ENCODE results near the gene CRYBG1. TPM values are rescaled to one million over a fixed set of nuclear protein-coding genes. Genes with fewer than 3 reads are reported as not detected.

The CRYBG1 gene
- total and polyA plus RNA-seq, 4 donors: 0.41 to 12.7 (median 5.8) TPM

DNA sequence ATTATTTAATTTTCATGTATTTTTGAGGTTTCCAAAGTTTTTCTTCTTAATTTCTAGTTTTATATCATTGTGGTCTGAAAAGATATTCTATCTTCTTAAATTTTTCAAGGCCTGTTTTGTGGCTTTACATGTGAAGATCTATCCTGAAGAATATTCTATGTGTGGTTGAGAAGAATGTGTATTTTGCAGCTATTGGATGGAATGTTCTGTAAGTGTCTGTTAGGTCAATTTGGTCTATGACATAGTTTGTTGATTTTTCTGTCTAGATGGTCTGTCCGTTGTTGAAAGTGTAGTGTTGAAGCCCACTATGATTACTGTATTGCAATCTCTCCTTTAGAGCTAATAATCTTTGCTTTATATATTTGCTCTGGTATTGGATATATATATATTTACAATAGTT is 125.7 kb downstream of the CRYBG1 start:
- Histone ChIP-seq H3K27me3 (ENCODE audit: control insufficient read depth in 1 of 2, insufficient read depth in 2 of 2, low read length in 1 of 2) (no peaks in the 10 kb centered on the region), H3K9me3 (ENCODE audit: control insufficient read depth, low read length) (no peaks in the 10 kb centered on the region), H3K4me3 (ENCODE audit: low read length in 2 of 2) (no peak overlapping the region), H3K4me1 (ENCODE audit: control insufficient read depth in 1 of 2, insufficient read depth in 2 of 2, low read length in 2 of 2) (no peaks in the 10 kb centered on the region), H3K36me3 (ENCODE audit: control insufficient read depth in 1 of 2, insufficient read depth in 2 of 2, low read length in 1 of 2) (no peaks in the 10 kb centered on the region), H3K27ac (ENCODE audit: low read depth in 1 of 2, low read length in 2 of 2) (no peak overlapping the region)
- intact Hi-C loops (cut with DNase I): no loop called here
- 37 to 48% methylated on average over 1 of the region's 1 CpG for WGBS, 2 donors
- DNase-seq: no peak
- no peak for ATAC-seq (ENCODE audit: low FRiP score)

DNA sequence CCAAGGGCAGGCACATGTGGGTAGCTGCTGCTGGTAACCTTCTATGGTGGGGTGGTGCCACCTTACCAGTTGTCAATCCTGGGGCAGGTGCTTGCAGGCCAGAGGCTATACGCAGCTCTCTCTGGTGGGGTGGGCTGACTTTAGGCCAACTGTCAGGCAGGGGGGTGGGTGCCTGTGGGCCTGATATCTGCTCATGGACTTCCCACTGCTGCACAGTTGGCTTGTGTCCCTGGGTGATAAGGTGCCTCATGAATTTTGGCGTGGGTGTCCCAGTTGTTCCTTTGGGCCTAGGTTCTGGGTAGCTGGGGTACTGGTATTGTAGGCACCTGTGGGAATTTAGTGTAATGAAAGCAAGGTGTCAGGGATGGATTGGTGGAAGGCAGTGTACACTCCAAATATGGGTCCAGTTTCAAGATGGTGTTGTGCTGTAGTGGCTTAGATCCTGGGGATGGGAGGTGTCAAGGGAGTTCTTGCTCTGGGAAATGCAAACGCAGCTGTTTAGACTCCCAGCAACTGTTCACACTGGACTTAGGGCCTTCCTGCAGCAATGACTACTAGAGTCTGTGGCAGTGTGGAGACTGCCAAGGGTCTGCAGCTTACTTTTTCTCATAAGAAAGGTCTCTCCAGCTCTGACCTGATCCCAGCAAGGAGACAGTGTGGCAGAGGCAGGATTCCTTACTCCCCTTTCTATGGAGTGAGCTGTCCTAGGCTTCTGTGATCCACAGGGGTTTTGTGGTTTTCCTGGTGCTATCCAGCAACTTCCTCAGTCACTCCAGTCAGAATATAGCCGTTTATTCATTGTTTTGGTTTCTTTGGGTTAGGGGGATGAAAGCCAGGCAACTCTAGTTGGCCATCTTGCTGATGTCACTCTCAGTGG is 128.2 kb downstream of the CRYBG1 start:
- Histone ChIP-seq H3K4me1 (ENCODE audit: control insufficient read depth in 1 of 2, insufficient read depth in 2 of 2, low read length in 2 of 2) (no peaks in the 10 kb centered on the region), H3K9me3 (ENCODE audit: control insufficient read depth, low read length) (no peaks in the 10 kb centered on the region), H3K36me3 (ENCODE audit: control insufficient read depth in 1 of 2, insufficient read depth in 2 of 2, low read length in 1 of 2) (no peaks in the 10 kb centered on the region), H3K27me3 (ENCODE audit: control insufficient read depth in 1 of 2, insufficient read depth in 2 of 2, low read length in 1 of 2) (no peaks in the 10 kb centered on the region), H3K4me3 (ENCODE audit: low read length in 2 of 2) (no peak overlapping the region), H3K27ac (ENCODE audit: low read depth in 1 of 2, low read length in 2 of 2) (no peak overlapping the region)
- ATAC-seq (ENCODE audit: low FRiP score) (no peak), DNase-seq (no peak)
- WGBS, 2 donors: 49 to 64% methylated on average over 4 of the region's 4 CpGs
- intact Hi-C loops (cut with DNase I): no loop called here

DNA sequence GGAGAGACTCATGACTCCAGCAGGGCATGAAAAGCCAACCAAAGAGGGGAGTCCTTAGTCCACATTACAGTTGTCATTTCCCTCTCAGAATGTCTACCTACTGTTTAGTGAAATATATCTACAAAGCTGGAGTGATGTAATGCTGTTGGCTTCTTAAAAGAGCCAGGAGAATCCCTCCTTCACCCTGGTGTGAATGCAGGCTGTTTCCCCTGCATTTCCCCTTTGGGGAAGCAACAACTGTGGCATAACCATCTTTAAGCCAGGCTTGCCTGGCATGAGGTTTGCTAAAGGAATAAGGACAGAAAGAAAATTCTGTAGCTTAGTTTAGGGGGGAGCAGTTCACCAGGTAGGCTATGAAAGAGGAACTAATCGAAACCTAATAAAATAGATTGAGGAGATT is 129.5 kb downstream of the CRYBG1 start:
- WGBS, 2 donors: 76 to 86% methylated on average over 1 of the region's 1 CpG
- no peaks in the 10 kb centered on the region for H3K36me3 ChIP-seq (ENCODE audit: control insufficient read depth in 1 of 2, insufficient read depth in 2 of 2, low read length in 1 of 2)
- no peaks in the 10 kb centered on the region for H3K9me3 ChIP-seq (ENCODE audit: control insufficient read depth, low read length)
- intact Hi-C loops (cut with DNase I): no loop called here
- ATAC-seq (ENCODE audit: low FRiP score) (no peak), DNase-seq (no peak)
- no peaks in the 10 kb centered on the region for H3K27me3 ChIP-seq (ENCODE audit: control insufficient read depth in 1 of 2, insufficient read depth in 2 of 2, low read length in 1 of 2)
- H3K4me3 ChIP-seq (ENCODE audit: low read length in 2 of 2): no peak overlapping the region
- H3K27ac ChIP-seq (ENCODE audit: low read depth in 1 of 2, low read length in 2 of 2): no peak overlapping the region
- H3K4me1 ChIP-seq (ENCODE audit: control insufficient read depth in 1 of 2, insufficient read depth in 2 of 2, low read length in 2 of 2): no peaks in the 10 kb centered on the region

DNA sequence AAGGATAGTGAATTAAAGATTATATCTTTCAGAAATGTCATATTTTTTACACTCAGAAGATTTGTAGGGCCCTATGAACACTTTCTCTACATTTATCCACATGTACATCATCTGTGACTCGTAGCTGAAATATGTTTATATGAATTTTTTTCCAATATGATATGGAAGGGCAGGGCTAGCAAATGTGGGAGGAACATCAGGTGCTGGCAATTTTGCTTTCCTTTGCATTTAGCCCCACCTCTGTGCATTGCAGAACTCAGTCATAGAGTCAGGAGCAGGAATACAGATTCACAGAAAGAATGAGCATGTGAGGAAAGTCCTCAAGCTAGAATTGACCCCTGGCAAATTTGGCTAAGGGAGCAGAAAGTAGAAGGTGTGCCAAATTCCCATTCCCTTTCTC is 129.9 kb downstream of the CRYBG1 start:
- H3K9me3 ChIP-seq (ENCODE audit: control insufficient read depth, low read length): no peaks in the 10 kb centered on the region
- no peaks in the 10 kb centered on the region for H3K27me3 ChIP-seq (ENCODE audit: control insufficient read depth in 1 of 2, insufficient read depth in 2 of 2, low read length in 1 of 2)
- H3K4me1 ChIP-seq (ENCODE audit: control insufficient read depth in 1 of 2, insufficient read depth in 2 of 2, low read length in 2 of 2): no peaks in the 10 kb centered on the region
- 43% methylated on average over 1 of the region's 1 CpG for WGBS, 2 donors
- H3K27ac ChIP-seq (ENCODE audit: low read depth in 1 of 2, low read length in 2 of 2): no peak overlapping the region
- DNase-seq (no peak), ATAC-seq (ENCODE audit: low FRiP score) (no peak)
- H3K4me3 ChIP-seq (ENCODE audit: low read length in 2 of 2): no peak overlapping the region
- intact Hi-C loops (cut with DNase I): no loop called here
- H3K36me3 ChIP-seq (ENCODE audit: control insufficient read depth in 1 of 2, insufficient read depth in 2 of 2, low read length in 1 of 2): no peaks in the 10 kb centered on the region

DNA sequence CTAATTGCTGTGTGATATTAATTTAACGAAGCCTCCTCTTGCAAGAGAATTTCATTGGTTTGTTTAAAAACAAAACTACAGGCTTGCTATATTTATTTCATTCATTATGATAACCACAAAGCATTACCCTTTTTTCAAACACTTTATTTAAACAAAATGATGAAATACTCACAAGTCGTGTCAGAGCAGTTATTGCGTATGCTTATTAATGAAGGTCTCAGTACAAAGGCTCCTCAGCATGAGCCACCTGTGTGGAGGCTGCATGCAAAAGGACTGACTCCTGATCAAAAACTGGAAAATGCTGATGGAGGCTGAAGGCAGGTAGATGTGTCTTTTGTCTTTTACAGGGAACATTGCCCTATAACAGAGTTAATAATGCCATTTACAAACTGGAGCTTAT is 130.5 kb downstream of the CRYBG1 start:
- no peaks in the 10 kb centered on the region for H3K36me3 ChIP-seq (ENCODE audit: control insufficient read depth in 1 of 2, insufficient read depth in 2 of 2, low read length in 1 of 2)
- ATAC-seq (ENCODE audit: low FRiP score) (no peak), DNase-seq (no peak)
- H3K4me1 ChIP-seq (ENCODE audit: control insufficient read depth in 1 of 2, insufficient read depth in 2 of 2, low read length in 2 of 2): no peaks in the 10 kb centered on the region
- no peak overlapping the region for H3K4me3 ChIP-seq (ENCODE audit: low read length in 2 of 2)
- no peak overlapping the region for H3K27ac ChIP-seq (ENCODE audit: low read depth in 1 of 2, low read length in 2 of 2)
- H3K9me3 ChIP-seq (ENCODE audit: control insufficient read depth, low read length): no peaks in the 10 kb centered on the region
- H3K27me3 ChIP-seq (ENCODE audit: control insufficient read depth in 1 of 2, insufficient read depth in 2 of 2, low read length in 1 of 2): no peaks in the 10 kb centered on the region
- intact Hi-C loops (cut with DNase I): no loop called here
- 74 to 81% methylated on average over 3 of the region's 3 CpGs for WGBS, 2 donors

DNA sequence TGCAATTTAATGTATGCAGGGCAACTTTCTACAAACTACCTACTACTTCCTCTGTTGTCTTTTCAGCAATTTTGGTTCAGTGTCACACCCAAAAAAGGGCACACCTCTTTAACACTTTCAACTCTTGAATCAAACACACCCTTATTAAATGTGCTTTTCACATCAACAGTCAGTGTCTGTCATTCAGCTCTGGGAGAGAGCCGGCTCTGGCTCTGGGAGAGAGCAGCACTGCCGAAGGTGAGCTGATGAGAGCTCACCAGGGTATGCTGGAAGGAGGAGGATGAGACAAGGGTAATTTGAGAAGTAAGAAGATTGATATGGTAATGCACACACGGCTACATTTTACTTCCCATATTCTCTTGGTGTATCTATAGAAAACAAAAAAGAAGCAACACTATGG is 134.5 kb downstream of the CRYBG1 start:
- no peak for ATAC-seq (ENCODE audit: low FRiP score)
- no peak overlapping the region for H3K27ac ChIP-seq (ENCODE audit: low read depth in 1 of 2, low read length in 2 of 2)
- no peak for DNase-seq
- 18 to 20% methylated on average over 3 of the region's 3 CpGs for WGBS, 2 donors
- H3K27me3 ChIP-seq (ENCODE audit: control insufficient read depth in 1 of 2, insufficient read depth in 2 of 2, low read length in 1 of 2): no peaks in the 10 kb centered on the region
- no peaks in the 10 kb centered on the region for H3K36me3 ChIP-seq (ENCODE audit: control insufficient read depth in 1 of 2, insufficient read depth in 2 of 2, low read length in 1 of 2)
- H3K4me3 ChIP-seq (ENCODE audit: low read length in 2 of 2): no peak overlapping the region
- H3K4me1 ChIP-seq (ENCODE audit: control insufficient read depth in 1 of 2, insufficient read depth in 2 of 2, low read length in 2 of 2): no peaks in the 10 kb centered on the region
- H3K9me3 ChIP-seq (ENCODE audit: control insufficient read depth, low read length): no peaks in the 10 kb centered on the region
- intact Hi-C loops (cut with DNase I): no loop called here

DNA sequence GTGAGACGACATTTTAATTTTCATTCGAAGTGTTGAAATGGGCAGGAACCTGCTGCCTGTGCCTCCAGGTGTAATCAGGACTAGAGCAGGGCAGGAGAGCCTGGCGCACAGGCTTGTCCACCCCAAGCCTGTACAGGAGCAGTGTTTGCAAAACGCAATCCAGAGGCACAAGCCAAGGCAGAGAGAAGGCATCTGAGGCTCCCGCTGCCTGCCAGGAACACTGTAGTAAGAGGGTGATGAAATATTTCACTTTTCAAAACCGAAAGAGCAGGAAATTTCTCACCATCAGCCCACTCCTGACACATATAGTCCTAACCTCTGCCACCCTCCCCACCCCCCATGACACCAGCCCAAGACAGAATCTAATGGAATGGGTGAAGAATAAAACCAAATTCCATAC is 136.3 kb downstream of the CRYBG1 start:
- no peaks in the 10 kb centered on the region for H3K4me1 ChIP-seq (ENCODE audit: control insufficient read depth in 1 of 2, insufficient read depth in 2 of 2, low read length in 2 of 2)
- ATAC-seq (ENCODE audit: low FRiP score) (no peak), DNase-seq (no peak)
- H3K4me3 ChIP-seq (ENCODE audit: low read length in 2 of 2): no peak overlapping the region
- H3K27ac ChIP-seq (ENCODE audit: low read depth in 1 of 2, low read length in 2 of 2): no peak overlapping the region
- H3K9me3 ChIP-seq (ENCODE audit: control insufficient read depth, low read length): no peaks in the 10 kb centered on the region
- intact Hi-C loops (cut with DNase I): no loop called here
- 63 to 64% methylated on average over 6 of the region's 6 CpGs for WGBS, 2 donors
- no peaks in the 10 kb centered on the region for H3K27me3 ChIP-seq (ENCODE audit: control insufficient read depth in 1 of 2, insufficient read depth in 2 of 2, low read length in 1 of 2)
- H3K36me3 ChIP-seq (ENCODE audit: control insufficient read depth in 1 of 2, insufficient read depth in 2 of 2, low read length in 1 of 2): no peaks in the 10 kb centered on the region

DNA sequence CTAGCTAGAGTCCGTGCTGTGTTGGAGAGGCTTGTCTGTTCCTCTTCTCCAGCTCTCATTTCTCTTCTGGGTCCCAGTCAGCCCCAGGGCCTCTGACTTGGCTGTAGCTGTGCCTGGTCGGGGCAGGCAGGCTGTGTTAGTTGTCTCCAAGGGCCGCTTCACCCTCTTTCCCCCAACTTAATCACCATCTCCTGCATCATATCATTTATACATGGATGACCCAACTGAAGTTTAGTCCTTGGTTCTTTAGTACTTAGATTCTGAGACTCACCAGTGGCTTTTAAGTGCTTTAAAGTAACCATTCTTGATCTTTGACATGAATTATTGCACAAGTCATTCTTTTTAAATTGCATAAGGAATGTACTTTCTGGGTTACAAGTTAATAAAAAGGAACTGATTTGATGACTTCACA is 141.4 kb downstream of the CRYBG1 start:
- WGBS, 2 donors: 67 to 70% methylated on average over 3 of the region's 3 CpGs
- intact Hi-C loops (cut with DNase I): no loop called here
- DNase-seq (no peak), ATAC-seq (ENCODE audit: low FRiP score) (no peak)
- Histone ChIP-seq H3K36me3 (ENCODE audit: control insufficient read depth in 1 of 2, insufficient read depth in 2 of 2, low read length in 1 of 2) (no peaks in the 10 kb centered on the region), H3K27ac (ENCODE audit: low read depth in 1 of 2, low read length in 2 of 2) (no peak overlapping the region), H3K27me3 (ENCODE audit: control insufficient read depth in 1 of 2, insufficient read depth in 2 of 2, low read length in 1 of 2) (no peaks in the 10 kb centered on the region), H3K4me1 (ENCODE audit: control insufficient read depth in 1 of 2, insufficient read depth in 2 of 2, low read length in 2 of 2) (no peaks in the 10 kb centered on the region), H3K4me3 (ENCODE audit: low read length in 2 of 2) (no peak overlapping the region), H3K9me3 (ENCODE audit: control insufficient read depth, low read length) (no peaks in the 10 kb centered on the region)

DNA sequence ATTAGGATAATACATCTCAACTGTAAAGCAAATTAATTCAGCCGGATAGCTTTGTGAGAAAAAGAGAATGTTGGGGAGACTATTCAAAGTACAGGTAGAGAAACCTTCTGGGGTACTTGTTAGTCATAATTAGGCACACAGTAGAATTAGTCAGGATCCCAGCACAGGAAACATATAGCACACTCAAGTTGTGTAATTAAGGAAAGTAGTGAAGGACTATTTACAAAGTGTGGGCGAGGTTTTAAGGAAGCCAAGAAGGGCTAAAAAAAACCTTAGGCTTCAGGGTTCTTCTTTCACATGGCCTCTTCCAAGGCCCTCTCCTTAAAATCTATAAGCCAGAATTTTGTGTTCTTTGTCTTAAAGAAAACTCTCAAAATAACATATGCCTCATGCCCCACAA is 142.0 kb downstream of the CRYBG1 start:
- ATAC-seq (ENCODE audit: low FRiP score): no peak
- intact Hi-C loops (cut with DNase I): no loop called here
- no peak overlapping the region for H3K27ac ChIP-seq (ENCODE audit: low read depth in 1 of 2, low read length in 2 of 2)
- no peaks in the 10 kb centered on the region for H3K9me3 ChIP-seq (ENCODE audit: control insufficient read depth, low read length)
- no peak for DNase-seq
- H3K4me1 ChIP-seq (ENCODE audit: control insufficient read depth in 1 of 2, insufficient read depth in 2 of 2, low read length in 2 of 2): no peaks in the 10 kb centered on the region
- no peaks in the 10 kb centered on the region for H3K36me3 ChIP-seq (ENCODE audit: control insufficient read depth in 1 of 2, insufficient read depth in 2 of 2, low read length in 1 of 2)
- no peak overlapping the region for H3K4me3 ChIP-seq (ENCODE audit: low read length in 2 of 2)
- 93 to 97% methylated on average over 2 of the region's 2 CpGs for WGBS, 2 donors
- no peaks in the 10 kb centered on the region for H3K27me3 ChIP-seq (ENCODE audit: control insufficient read depth in 1 of 2, insufficient read depth in 2 of 2, low read length in 1 of 2)

Measured in aorta (tissue), 5 donors.